WTC11 (cell line): ENCODE measurements around the gene RPS29. TPM values are rescaled to one million over a fixed set of nuclear protein-coding genes. Genes with fewer than 3 reads are reported as not detected.
A peak's percentile ranks its signal among the peaks of the same experiment; 100 is the strongest.

Experiments
- ATAC-seq: fragments of 200-7000 bp; cut with Tn5 transposase; 2 replicates; pipeline ENCODE4 v1.10.0; 2021; ENCODE audit warnings: mild to moderate bottlenecking, moderate library complexity
- CTCF ChIA-PET: fragments of 300-600 bp; sonication (Branson Sonifier 250); formaldehyde crosslinking; loops from one replicate; lab custom pipeline; 2021; ENCODE audit warnings: antibody characterized with exemption; lab: Charles Lee
- POLR2A ChIA-PET: fragments of 350-600 bp; sonication (Branson Sonifier 250); formaldehyde crosslinking; loops from one replicate; lab custom pipeline; 2021; ENCODE audit warnings: antibody characterized with exemption; lab: Charles Lee
- DNase-seq: peaks from one replicate; pipeline ENCODE4 v3.0.0; 2021; ENCODE audit warnings: low spot score
- H3K27ac Mint-ChIP-seq: 2 replicates; pipeline ENCODE4 v1.8.0; 2021; ENCODE audit warnings: mixed read lengths
- H3K27me3 Mint-ChIP-seq: 2 replicates; pipeline ENCODE4 v1.8.0; 2021; ENCODE audit warnings: low read depth, mild to moderate bottlenecking, moderate library complexity, mixed read lengths
- H3K36me3 Mint-ChIP-seq: 2 replicates; pipeline ENCODE4 v1.8.0; 2021; ENCODE audit warnings: mixed read lengths
- H3K4me1 Mint-ChIP-seq: 2 replicates; pipeline ENCODE4 v1.8.0; 2022; ENCODE audit warnings: mixed read lengths
- H3K4me3 Mint-ChIP-seq: 2 replicates; pipeline ENCODE4 v1.8.0; 2021; ENCODE audit warnings: mild to moderate bottlenecking, moderate library complexity, mixed read lengths
- H3K9me3 Mint-ChIP-seq: 2 replicates; pipeline ENCODE4 v1.8.0; 2021; ENCODE audit warnings: mixed read lengths
- EMX1 ChIP-seq: fragments of 250-450 bp; sonication (Bioruptor Pico); IDR thresholded peaks from 2 replicates; pipeline ENCODE4 v1.8.0; 2021; ENCODE audit warnings: mild to moderate bottlenecking
- ESRRA ChIP-seq: sonication (generic); formaldehyde crosslinking; IDR thresholded peaks from 2 replicates; pipeline ENCODE4 v1.8.1; 2022; ENCODE audit warnings: mild to moderate bottlenecking, missing genetic modification reagents, borderline replicate concordance
- GRHL2 ChIP-seq: fragments of 250-450 bp; sonication (Bioruptor Pico); IDR thresholded peaks from 2 replicates; pipeline ENCODE4 v1.8.0; 2022; ENCODE audit warnings: mild to moderate bottlenecking, moderate library complexity; ENCODE audit not compliant: insufficient replicate concordance, severe bottlenecking
- GTF2I ChIP-seq: fragments of 250-450 bp; sonication (Bioruptor Pico); conservative IDR thresholded peaks from 2 replicates; pipeline ENCODE4 v1.4.0; 2021; ENCODE audit warnings: mild to moderate bottlenecking
- HMGA2 ChIP-seq: fragments of 250-450 bp; sonication (Bioruptor Pico); IDR thresholded peaks from 2 replicates; pipeline ENCODE4 v1.4.0; 2021; ENCODE audit warnings: mild to moderate bottlenecking, moderate library complexity
- JUN ChIP-seq: sonication (generic); formaldehyde crosslinking; IDR thresholded peaks from 2 replicates; pipeline ENCODE4 v1.8.0; 2023; ENCODE audit warnings: mild to moderate bottlenecking, missing genetic modification reagents
- NFATC4 ChIP-seq: fragments of 250-450 bp; sonication (Bioruptor Pico); IDR thresholded peaks from 2 replicates; pipeline ENCODE4 v1.9.0; 2021; ENCODE audit warnings: mild to moderate bottlenecking
- TEAD1 ChIP-seq: sonication (generic); formaldehyde crosslinking; IDR thresholded peaks from 2 replicates; pipeline ENCODE4 v1.8.0; 2022; ENCODE audit warnings: mild to moderate bottlenecking, missing genetic modification reagents
- TP53 ChIP-seq: sonication (generic); formaldehyde crosslinking; IDR thresholded peaks from 2 replicates; pipeline ENCODE4 v1.8.1; 2023; ENCODE audit warnings: mild to moderate bottlenecking, missing genetic modification reagents
- ZNF121 ChIP-seq: sonication (generic); formaldehyde crosslinking; IDR thresholded peaks from 2 replicates; pipeline ENCODE4 v1.8.0; 2023; ENCODE audit warnings: missing genetic modification reagents
- ZNF416 ChIP-seq: fragments of 250-450 bp; sonication (Bioruptor Pico); IDR thresholded peaks from 2 replicates; pipeline ENCODE4 v1.9.0; 2021; ENCODE audit warnings: mild to moderate bottlenecking, inconsistent platforms
- ZNF423 ChIP-seq: fragments of 250-450 bp; sonication (Bioruptor Pico); IDR thresholded peaks from 2 replicates; pipeline ENCODE4 v2.1.2; 2022; ENCODE audit warnings: mild to moderate bottlenecking, moderate library complexity
- total RNA-seq: library from RNA; stranded (reverse); gene quantifications from 3 replicates; pipeline ENCODE4 v1.2.3, GENCODE V29; 2021
- TF ChIP-seq, protein P1 (sequence below): sonication (generic); formaldehyde crosslinking; IDR thresholded peaks from 2 replicates; pipeline ENCODE4 v1.8.1; 2023; ENCODE audit warnings: mild to moderate bottlenecking, missing genetic modification reagents, moderate library complexity
- TF ChIP-seq, protein P2 (sequence below): fragments of 250-450 bp; sonication (Bioruptor Pico); IDR thresholded peaks from 2 replicates; pipeline ENCODE4 v1.9.0; 2021; ENCODE audit warnings: mild to moderate bottlenecking
- TF ChIP-seq, protein P3 (sequence below): sonication (generic); formaldehyde crosslinking; IDR thresholded peaks from 2 replicates; pipeline ENCODE4 v1.8.1; 2022; ENCODE audit warnings: low read depth, missing genetic modification reagents, borderline replicate concordance
- TF ChIP-seq, protein P4 (sequence below): sonication (generic); formaldehyde crosslinking; IDR thresholded peaks from 2 replicates; pipeline ENCODE4 v1.8.1; 2023; ENCODE audit warnings: mild to moderate bottlenecking, missing genetic modification reagents, borderline replicate concordance
- TF ChIP-seq, protein P5 (sequence below): sonication (generic); formaldehyde crosslinking; IDR thresholded peaks from 2 replicates; pipeline ENCODE4 v1.8.0; 2022; ENCODE audit warnings: mild to moderate bottlenecking, missing genetic modification reagents
- TF ChIP-seq, protein P6 (sequence below): sonication (generic); formaldehyde crosslinking; IDR thresholded peaks from 2 replicates; pipeline ENCODE4 v1.8.1; 2022; ENCODE audit warnings: mild to moderate bottlenecking, missing genetic modification reagents, moderate library complexity, borderline replicate concordance

The RPS29 gene
- total RNA-seq, 1 experiment from 2014 or later = 2,168 TPM

DNA sequence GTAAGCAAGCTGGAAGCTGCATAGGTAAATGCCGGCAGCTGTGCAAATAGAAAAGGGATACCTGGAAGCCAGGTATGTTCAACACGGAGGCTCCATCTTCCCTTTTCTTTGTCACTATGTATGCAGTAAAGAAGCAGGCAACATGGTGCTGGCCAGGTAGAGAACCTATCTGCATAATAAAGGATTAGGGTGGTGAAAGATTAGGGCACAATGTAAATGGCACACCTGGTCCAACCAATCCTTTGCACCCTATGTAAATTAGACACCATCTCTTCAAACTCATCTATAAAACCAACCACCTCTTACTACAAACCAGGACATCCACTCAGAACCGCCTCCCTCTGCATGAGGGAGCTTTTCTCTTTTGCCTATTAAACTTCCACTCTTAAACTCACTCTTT lies 32.3 kb downstream of the RPS29 start:
- H3K27me3 Mint-ChIP-seq = no peaks in the 10 kb centered on the region; the same call in 1 of the 2 replicates
- TF ChIP-seq, protein P1, sequence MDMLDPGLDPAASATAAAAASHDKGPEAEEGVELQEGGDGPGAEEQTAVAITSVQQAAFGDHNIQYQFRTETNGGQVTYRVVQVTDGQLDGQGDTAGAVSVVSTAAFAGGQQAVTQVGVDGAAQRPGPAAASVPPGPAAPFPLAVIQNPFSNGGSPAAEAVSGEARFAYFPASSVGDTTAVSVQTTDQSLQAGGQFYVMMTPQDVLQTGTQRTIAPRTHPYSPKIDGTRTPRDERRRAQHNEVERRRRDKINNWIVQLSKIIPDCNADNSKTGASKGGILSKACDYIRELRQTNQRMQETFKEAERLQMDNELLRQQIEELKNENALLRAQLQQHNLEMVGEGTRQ (CRISPR knock-in tag) = no peak
- TF ChIP-seq NFATC4 (CRISPR knock-in tag) = no peak
- no peak for TF ChIP-seq TP53
- H3K9me3 Mint-ChIP-seq = peaks cover 17% of the 10 kb centered on the region
- DNase-seq (no peak), ATAC-seq (peak; percentile 31)
- no peak overlapping the region for H3K27ac Mint-ChIP-seq
- ChIA-PET CTCF (no interaction called here), POLR2A (no interaction called here)
- H3K36me3 Mint-ChIP-seq = peaks cover 12% of the 10 kb centered on the region
- H3K4me1 Mint-ChIP-seq = peaks cover 32% of the 10 kb centered on the region
- H3K4me3 Mint-ChIP-seq = no peak overlapping the region

DNA sequence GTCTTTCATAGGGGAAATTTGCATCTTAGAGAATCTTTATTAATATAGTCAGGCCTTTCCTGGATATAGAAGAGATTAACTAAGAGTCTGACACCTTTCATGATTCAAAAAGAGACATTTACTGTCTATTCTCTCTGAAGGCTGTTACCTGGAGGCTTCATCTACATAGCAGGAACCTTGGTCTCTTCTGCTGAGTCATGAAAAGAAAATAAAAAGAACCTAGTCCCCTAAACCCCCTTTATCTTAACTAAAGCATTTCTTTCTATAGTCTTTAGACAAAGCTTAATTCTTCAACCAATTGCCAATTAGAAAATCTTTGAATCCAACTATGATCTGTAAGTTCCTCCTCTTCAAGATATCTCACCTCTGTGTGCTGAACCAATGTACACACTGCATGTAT lies 33.1 kb downstream of the RPS29 start:
- no peak for TF ChIP-seq HMGA2
- TF ChIP-seq JUN = no peak
- TF ChIP-seq, protein P2, sequence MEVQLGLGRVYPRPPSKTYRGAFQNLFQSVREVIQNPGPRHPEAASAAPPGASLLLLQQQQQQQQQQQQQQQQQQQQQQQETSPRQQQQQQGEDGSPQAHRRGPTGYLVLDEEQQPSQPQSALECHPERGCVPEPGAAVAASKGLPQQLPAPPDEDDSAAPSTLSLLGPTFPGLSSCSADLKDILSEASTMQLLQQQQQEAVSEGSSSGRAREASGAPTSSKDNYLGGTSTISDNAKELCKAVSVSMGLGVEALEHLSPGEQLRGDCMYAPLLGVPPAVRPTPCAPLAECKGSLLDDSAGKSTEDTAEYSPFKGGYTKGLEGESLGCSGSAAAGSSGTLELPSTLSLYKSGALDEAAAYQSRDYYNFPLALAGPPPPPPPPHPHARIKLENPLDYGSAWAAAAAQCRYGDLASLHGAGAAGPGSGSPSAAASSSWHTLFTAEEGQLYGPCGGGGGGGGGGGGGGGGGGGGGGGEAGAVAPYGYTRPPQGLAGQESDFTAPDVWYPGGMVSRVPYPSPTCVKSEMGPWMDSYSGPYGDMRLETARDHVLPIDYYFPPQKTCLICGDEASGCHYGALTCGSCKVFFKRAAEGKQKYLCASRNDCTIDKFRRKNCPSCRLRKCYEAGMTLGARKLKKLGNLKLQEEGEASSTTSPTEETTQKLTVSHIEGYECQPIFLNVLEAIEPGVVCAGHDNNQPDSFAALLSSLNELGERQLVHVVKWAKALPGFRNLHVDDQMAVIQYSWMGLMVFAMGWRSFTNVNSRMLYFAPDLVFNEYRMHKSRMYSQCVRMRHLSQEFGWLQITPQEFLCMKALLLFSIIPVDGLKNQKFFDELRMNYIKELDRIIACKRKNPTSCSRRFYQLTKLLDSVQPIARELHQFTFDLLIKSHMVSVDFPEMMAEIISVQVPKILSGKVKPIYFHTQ = no peak
- TF ChIP-seq TEAD1 (CRISPR knock-in tag) = no peak
- TF ChIP-seq GRHL2 = no peak
- TF ChIP-seq, protein P3, sequence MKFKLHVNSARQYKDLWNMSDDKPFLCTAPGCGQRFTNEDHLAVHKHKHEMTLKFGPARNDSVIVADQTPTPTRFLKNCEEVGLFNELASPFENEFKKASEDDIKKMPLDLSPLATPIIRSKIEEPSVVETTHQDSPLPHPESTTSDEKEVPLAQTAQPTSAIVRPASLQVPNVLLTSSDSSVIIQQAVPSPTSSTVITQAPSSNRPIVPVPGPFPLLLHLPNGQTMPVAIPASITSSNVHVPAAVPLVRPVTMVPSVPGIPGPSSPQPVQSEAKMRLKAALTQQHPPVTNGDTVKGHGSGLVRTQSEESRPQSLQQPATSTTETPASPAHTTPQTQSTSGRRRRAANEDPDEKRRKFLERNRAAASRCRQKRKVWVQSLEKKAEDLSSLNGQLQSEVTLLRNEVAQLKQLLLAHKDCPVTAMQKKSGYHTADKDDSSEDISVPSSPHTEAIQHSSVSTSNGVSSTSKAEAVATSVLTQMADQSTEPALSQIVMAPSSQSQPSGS (CRISPR knock-in tag) = no peak
- TF ChIP-seq, protein P4, sequence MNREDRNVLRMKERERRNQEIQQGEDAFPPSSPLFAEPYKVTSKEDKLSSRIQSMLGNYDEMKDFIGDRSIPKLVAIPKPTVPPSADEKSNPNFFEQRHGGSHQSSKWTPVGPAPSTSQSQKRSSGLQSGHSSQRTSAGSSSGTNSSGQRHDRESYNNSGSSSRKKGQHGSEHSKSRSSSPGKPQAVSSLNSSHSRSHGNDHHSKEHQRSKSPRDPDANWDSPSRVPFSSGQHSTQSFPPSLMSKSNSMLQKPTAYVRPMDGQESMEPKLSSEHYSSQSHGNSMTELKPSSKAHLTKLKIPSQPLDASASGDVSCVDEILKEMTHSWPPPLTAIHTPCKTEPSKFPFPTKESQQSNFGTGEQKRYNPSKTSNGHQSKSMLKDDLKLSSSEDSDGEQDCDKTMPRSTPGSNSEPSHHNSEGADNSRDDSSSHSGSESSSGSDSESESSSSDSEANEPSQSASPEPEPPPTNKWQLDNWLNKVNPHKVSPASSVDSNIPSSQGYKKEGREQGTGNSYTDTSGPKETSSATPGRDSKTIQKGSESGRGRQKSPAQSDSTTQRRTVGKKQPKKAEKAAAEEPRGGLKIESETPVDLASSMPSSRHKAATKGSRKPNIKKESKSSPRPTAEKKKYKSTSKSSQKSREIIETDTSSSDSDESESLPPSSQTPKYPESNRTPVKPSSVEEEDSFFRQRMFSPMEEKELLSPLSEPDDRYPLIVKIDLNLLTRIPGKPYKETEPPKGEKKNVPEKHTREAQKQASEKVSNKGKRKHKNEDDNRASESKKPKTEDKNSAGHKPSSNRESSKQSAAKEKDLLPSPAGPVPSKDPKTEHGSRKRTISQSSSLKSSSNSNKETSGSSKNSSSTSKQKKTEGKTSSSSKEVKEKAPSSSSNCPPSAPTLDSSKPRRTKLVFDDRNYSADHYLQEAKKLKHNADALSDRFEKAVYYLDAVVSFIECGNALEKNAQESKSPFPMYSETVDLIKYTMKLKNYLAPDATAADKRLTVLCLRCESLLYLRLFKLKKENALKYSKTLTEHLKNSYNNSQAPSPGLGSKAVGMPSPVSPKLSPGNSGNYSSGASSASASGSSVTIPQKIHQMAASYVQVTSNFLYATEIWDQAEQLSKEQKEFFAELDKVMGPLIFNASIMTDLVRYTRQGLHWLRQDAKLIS = no peak
- TF ChIP-seq, protein P5, sequence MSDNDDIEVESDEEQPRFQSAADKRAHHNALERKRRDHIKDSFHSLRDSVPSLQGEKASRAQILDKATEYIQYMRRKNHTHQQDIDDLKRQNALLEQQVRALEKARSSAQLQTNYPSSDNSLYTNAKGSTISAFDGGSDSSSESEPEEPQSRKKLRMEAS (CRISPR knock-in tag) = no peak
- no peak for TF ChIP-seq ZNF416 (CRISPR knock-in tag)
- no peak for TF ChIP-seq GTF2I (CRISPR knock-in tag)
- ATAC-seq (no peak), DNase-seq (no peak)
- H3K36me3 Mint-ChIP-seq = peaks cover 12% of the 10 kb centered on the region
- no peak overlapping the region for H3K4me3 Mint-ChIP-seq
- POLR2A ChIA-PET = no interaction called here
- CTCF ChIA-PET = no interaction called here
- peaks cover 22% of the 10 kb centered on the region for H3K9me3 Mint-ChIP-seq
- no peak overlapping the region for H3K27ac Mint-ChIP-seq
- H3K27me3 Mint-ChIP-seq = no peaks in the 10 kb centered on the region; the same call in 1 of the 2 replicates
- H3K4me1 Mint-ChIP-seq = peaks cover 32% of the 10 kb centered on the region

DNA sequence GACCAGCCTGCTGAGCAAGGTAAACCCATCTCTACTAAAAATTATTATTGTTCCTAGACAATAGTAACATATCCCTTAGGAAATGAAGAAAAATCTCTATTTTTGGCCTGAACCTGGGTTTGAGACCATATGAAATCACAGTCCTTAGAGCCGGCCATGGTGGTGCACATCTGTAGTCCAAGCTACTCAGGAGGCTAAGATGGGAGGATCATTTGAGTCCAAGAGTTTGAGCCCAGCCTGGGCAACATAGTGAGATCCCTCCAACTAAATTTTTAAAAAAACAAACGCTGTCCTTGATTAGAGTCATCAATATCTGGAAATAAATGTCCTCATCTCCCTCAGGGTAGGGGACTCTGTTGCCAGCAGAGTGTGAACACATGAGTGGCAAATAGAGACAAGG lies 34.6 kb downstream of the RPS29 start:
- Mint-ChIP-seq H3K4me1 (peaks cover 37% of the 10 kb centered on the region), H3K27me3 (no peaks in the 10 kb centered on the region; the same call in 1 of the 2 replicates), H3K36me3 (peaks cover 12% of the 10 kb centered on the region), H3K4me3 (no peak overlapping the region)
- ChIA-PET CTCF (interaction anchor here (2.8 kb wide), 1 partner anchor 90 kb away, joined by 76 read pairs; no protein-coding TSS in a partner anchor), POLR2A (no interaction called here)
- DNase-seq (no peak), ATAC-seq (no peak)
- TF ChIP-seq EMX1 (CRISPR knock-in tag) = no peak
- no peak for TF ChIP-seq ESRRA (CRISPR knock-in tag)
- TF ChIP-seq GTF2I (CRISPR knock-in tag) = no peak
- TF ChIP-seq, protein P5 (CRISPR knock-in tag) = no peak
- TF ChIP-seq, protein P6, sequence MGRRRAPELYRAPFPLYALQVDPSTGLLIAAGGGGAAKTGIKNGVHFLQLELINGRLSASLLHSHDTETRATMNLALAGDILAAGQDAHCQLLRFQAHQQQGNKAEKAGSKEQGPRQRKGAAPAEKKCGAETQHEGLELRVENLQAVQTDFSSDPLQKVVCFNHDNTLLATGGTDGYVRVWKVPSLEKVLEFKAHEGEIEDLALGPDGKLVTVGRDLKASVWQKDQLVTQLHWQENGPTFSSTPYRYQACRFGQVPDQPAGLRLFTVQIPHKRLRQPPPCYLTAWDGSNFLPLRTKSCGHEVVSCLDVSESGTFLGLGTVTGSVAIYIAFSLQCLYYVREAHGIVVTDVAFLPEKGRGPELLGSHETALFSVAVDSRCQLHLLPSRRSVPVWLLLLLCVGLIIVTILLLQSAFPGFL = no peak
- TF ChIP-seq, protein P2 = no peak
- no peak for TF ChIP-seq ZNF423 (CRISPR knock-in tag)
- TF ChIP-seq ZNF121 (CRISPR knock-in tag) = peak; percentile 79
- TF ChIP-seq HMGA2 = no peak
- TF ChIP-seq, all 79 proteins: peak for 1
- Mint-ChIP-seq H3K27ac (no peak overlapping the region), H3K9me3 (peaks cover 22% of the 10 kb centered on the region)
